ENCODE results near the gene RBM4B. TPM values are rescaled to one million over a fixed set of nuclear protein-coding genes. Genes with fewer than 3 reads are reported as not detected.

RBM4B gene
- total RNA-seq, 1 experiment from 2014 or later = 14.1 TPM

DNA sequence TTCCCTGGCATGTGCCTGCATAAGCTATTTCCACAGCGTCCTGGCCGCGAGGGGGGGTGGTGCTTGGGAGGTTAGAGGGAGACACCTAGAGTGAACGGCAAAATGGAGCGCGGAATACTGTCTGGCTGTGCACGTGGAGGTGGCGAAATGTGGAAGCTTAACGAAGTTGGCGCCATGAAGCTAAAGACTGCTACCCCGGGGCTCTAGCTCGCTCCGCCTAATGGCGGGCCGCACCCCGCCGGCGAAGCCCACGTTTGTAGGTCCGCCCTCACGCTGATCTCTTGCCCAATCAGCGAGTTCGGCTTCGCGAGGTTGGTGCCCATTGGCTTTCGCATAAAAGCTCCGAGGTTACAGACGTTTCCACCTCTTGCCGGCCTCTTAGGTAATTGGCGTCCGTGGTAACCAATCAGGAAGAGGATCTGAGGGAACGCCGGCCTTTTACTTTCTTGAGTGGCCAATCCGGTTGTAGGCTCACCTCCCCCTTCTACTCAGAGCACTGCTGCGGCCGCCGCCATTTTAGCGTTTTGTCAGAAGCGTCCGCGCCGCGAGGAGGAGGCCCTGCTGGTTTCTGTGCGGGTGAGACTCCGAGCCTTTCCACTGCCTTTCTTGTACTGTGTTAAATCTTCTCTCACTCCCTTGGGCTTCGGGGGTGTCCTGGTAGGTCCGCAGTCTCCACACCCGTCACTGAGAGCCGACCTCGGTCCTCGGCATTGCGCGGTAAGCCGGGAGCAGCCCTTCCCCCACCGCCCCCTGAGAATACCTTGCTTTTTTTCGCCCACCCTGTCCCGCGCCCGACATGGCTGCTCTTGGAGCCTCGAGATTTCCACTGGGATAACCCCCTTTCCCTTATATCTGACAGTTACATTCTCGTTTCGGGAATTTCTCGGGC lies 39.3 kb downstream of the RBM4B start, which contains the start of gene RBM4:
Gene RBM4, plus strand, starts transcription at position 527 of the 889 bp plus-strand sequence. CDS start 1,009 bp downstream, outside the sequence.
- ATAC-seq (peak; percentile 96), DNase-seq (ENCODE audit: low spot score) (peak; percentile 97)
- H3K9me3 Mint-ChIP-seq = no peaks in the 10 kb centered on the region
- ChIA-PET POLR2A (interaction anchor here (0.5 to 3.0 kb wide), 31 partner anchors 9 to 309 kb away, joined by 3 to 38 read pairs (median 5); partner anchors contain the start of genes ACTN3, BBS1, CCDC87 and CCS), CTCF (interaction anchor here (0.5 to 2.1 kb wide), 20 partner anchors 14 to 338 kb away, joined by 3 to 23 read pairs (median 4); partner anchors contain the start of genes CCDC87, CCS, DPP3 and RBM14)
- peak within 1 kb of the TSS; percentile 99 for H3K4me3 Mint-ChIP-seq
- peak within 1 kb of the TSS; percentile 99 for H3K27ac Mint-ChIP-seq
- H3K36me3 Mint-ChIP-seq = peaks cover 55% of the 10 kb centered on the region
- peaks cover 60% of the 10 kb centered on the region for H3K4me1 Mint-ChIP-seq
- H3K27me3 Mint-ChIP-seq (ENCODE audit: low read depth) = no peaks in the 10 kb centered on the region
- TF ChIP-seq CREB1 (CRISPR knock-in tag; IDR thresholded peaks at IDR 0.05) (no peak), SP1 (CRISPR knock-in tag; conservative IDR thresholded peaks at IDR 0.05) (peak; percentile 76), FOXP1 (CRISPR knock-in tag; IDR thresholded peaks at IDR 0.05; ENCODE audit: borderline replicate concordance) (peak; percentile 75; the same call in 1 of the 2 replicates), SOX15 (CRISPR knock-in tag; IDR thresholded peaks at IDR 0.05) (no peak), MYBL2 (CRISPR knock-in tag; IDR thresholded peaks at IDR 0.05) (peak; percentile 87), ZNF232 (CRISPR knock-in tag; IDR thresholded peaks at IDR 0.05) (0 out of 2 replicates have a peak, but pooled peaks have one; percentile 5), FOXK1 (CRISPR knock-in tag; IDR thresholded peaks at IDR 0.05) (peak; percentile 62), CREM (CRISPR knock-in tag; IDR thresholded peaks at IDR 0.05) (peak; percentile 31), GRHL2 (CRISPR knock-in tag; IDR thresholded peaks at IDR 0.05; ENCODE audit: insufficient replicate concordance, severe bottlenecking) (no peak), NFYB (CRISPR knock-in tag; conservative IDR thresholded peaks at IDR 0.05; ENCODE audit: low read depth) (peak; percentile 88), ZNF263 (CRISPR knock-in tag; IDR thresholded peaks at IDR 0.05; ENCODE audit: low read depth) (0 out of 2 replicates have a peak, but pooled peaks have one; percentile 19), ZNF416 (CRISPR knock-in tag; IDR thresholded peaks at IDR 0.05) (peak; percentile 40; the same call in 1 of the 2 replicates), ETV6 (CRISPR knock-in tag; IDR thresholded peaks at IDR 0.05) (peak; percentile 18; the same call in 1 of the 2 replicates), TP53 (CRISPR knock-in tag; IDR thresholded peaks at IDR 0.05) (no peak), EMX1 (CRISPR knock-in tag; IDR thresholded peaks at IDR 0.05) (peak; percentile 79), SMAD3 (CRISPR knock-in tag; IDR thresholded peaks at IDR 0.05; ENCODE audit: borderline replicate concordance) (peak; percentile 53; the same call in 1 of the 2 replicates)
- TF ChIP-seq, protein P1, sequence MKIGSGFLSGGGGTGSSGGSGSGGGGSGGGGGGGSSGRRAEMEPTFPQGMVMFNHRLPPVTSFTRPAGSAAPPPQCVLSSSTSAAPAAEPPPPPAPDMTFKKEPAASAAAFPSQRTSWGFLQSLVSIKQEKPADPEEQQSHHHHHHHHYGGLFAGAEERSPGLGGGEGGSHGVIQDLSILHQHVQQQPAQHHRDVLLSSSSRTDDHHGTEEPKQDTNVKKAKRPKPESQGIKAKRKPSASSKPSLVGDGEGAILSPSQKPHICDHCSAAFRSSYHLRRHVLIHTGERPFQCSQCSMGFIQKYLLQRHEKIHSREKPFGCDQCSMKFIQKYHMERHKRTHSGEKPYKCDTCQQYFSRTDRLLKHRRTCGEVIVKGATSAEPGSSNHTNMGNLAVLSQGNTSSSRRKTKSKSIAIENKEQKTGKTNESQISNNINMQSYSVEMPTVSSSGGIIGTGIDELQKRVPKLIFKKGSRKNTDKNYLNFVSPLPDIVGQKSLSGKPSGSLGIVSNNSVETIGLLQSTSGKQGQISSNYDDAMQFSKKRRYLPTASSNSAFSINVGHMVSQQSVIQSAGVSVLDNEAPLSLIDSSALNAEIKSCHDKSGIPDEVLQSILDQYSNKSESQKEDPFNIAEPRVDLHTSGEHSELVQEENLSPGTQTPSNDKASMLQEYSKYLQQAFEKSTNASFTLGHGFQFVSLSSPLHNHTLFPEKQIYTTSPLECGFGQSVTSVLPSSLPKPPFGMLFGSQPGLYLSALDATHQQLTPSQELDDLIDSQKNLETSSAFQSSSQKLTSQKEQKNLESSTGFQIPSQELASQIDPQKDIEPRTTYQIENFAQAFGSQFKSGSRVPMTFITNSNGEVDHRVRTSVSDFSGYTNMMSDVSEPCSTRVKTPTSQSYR (CRISPR knock-in tag; IDR thresholded peaks at IDR 0.05) = 0 out of 2 replicates have a peak, but pooled peaks have one; percentile 24
- TF ChIP-seq, protein P2, sequence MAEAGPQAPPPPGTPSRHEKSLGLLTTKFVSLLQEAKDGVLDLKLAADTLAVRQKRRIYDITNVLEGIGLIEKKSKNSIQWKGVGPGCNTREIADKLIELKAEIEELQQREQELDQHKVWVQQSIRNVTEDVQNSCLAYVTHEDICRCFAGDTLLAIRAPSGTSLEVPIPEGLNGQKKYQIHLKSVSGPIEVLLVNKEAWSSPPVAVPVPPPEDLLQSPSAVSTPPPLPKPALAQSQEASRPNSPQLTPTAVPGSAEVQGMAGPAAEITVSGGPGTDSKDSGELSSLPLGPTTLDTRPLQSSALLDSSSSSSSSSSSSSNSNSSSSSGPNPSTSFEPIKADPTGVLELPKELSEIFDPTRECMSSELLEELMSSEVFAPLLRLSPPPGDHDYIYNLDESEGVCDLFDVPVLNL (CRISPR knock-in tag; IDR thresholded peaks at IDR 0.05; ENCODE audit: borderline replicate concordance, low read depth) = peak; percentile 71; the same call in 1 of the 2 replicates
- TF ChIP-seq, protein P3, sequence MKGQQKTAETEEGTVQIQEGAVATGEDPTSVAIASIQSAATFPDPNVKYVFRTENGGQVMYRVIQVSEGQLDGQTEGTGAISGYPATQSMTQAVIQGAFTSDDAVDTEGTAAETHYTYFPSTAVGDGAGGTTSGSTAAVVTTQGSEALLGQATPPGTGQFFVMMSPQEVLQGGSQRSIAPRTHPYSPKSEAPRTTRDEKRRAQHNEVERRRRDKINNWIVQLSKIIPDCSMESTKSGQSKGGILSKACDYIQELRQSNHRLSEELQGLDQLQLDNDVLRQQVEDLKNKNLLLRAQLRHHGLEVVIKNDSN (CRISPR knock-in tag; IDR thresholded peaks at IDR 0.05) = 0 out of 2 replicates have a peak, but pooled peaks have one; percentile 46
- TF ChIP-seq, protein P4, sequence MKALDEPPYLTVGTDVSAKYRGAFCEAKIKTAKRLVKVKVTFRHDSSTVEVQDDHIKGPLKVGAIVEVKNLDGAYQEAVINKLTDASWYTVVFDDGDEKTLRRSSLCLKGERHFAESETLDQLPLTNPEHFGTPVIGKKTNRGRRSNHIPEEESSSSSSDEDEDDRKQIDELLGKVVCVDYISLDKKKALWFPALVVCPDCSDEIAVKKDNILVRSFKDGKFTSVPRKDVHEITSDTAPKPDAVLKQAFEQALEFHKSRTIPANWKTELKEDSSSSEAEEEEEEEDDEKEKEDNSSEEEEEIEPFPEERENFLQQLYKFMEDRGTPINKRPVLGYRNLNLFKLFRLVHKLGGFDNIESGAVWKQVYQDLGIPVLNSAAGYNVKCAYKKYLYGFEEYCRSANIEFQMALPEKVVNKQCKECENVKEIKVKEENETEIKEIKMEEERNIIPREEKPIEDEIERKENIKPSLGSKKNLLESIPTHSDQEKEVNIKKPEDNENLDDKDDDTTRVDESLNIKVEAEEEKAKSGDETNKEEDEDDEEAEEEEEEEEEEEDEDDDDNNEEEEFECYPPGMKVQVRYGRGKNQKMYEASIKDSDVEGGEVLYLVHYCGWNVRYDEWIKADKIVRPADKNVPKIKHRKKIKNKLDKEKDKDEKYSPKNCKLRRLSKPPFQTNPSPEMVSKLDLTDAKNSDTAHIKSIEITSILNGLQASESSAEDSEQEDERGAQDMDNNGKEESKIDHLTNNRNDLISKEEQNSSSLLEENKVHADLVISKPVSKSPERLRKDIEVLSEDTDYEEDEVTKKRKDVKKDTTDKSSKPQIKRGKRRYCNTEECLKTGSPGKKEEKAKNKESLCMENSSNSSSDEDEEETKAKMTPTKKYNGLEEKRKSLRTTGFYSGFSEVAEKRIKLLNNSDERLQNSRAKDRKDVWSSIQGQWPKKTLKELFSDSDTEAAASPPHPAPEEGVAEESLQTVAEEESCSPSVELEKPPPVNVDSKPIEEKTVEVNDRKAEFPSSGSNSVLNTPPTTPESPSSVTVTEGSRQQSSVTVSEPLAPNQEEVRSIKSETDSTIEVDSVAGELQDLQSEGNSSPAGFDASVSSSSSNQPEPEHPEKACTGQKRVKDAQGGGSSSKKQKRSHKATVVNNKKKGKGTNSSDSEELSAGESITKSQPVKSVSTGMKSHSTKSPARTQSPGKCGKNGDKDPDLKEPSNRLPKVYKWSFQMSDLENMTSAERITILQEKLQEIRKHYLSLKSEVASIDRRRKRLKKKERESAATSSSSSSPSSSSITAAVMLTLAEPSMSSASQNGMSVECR (CRISPR knock-in tag; IDR thresholded peaks at IDR 0.05; ENCODE audit: borderline replicate concordance) = peak; percentile 64; the same call in 1 of the 2 replicates
- TF ChIP-seq, protein P5, sequence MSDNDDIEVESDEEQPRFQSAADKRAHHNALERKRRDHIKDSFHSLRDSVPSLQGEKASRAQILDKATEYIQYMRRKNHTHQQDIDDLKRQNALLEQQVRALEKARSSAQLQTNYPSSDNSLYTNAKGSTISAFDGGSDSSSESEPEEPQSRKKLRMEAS (CRISPR knock-in tag; IDR thresholded peaks at IDR 0.05) = peak; percentile 90
- TF ChIP-seq, protein P6, sequence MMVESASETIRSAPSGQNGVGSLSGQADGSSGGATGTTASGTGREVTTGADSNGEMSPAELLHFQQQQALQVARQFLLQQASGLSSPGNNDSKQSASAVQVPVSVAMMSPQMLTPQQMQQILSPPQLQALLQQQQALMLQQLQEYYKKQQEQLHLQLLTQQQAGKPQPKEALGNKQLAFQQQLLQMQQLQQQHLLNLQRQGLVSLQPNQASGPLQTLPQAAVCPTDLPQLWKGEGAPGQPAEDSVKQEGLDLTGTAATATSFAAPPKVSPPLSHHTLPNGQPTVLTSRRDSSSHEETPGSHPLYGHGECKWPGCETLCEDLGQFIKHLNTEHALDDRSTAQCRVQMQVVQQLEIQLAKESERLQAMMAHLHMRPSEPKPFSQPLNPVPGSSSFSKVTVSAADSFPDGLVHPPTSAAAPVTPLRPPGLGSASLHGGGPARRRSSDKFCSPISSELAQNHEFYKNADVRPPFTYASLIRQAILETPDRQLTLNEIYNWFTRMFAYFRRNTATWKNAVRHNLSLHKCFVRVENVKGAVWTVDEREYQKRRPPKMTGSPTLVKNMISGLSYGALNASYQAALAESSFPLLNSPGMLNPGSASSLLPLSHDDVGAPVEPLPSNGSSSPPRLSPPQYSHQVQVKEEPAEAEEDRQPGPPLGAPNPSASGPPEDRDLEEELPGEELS (CRISPR knock-in tag; IDR thresholded peaks at IDR 0.05) = peak; percentile 68; the same call in 1 of the 2 replicates
- TF ChIP-seq, protein P7, sequence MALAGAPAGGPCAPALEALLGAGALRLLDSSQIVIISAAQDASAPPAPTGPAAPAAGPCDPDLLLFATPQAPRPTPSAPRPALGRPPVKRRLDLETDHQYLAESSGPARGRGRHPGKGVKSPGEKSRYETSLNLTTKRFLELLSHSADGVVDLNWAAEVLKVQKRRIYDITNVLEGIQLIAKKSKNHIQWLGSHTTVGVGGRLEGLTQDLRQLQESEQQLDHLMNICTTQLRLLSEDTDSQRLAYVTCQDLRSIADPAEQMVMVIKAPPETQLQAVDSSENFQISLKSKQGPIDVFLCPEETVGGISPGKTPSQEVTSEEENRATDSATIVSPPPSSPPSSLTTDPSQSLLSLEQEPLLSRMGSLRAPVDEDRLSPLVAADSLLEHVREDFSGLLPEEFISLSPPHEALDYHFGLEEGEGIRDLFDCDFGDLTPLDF (CRISPR knock-in tag; IDR thresholded peaks at IDR 0.05) = no peak

Measured in WTC11 (cell line).